Measurements from ENCODE around the gene C1QTNF7. TPM values are rescaled to one million over a fixed set of nuclear protein-coding genes. Genes with fewer than 3 reads are reported as not detected.

Gene C1QTNF7
- total RNA-seq, 1 donor from 2014 or later = 0.52 TPM

GRCh38 chr4:15458616-15459015 is 30.8 kb downstream of the C1QTNF7 start:
- no peak for ATAC-seq

DNA sequence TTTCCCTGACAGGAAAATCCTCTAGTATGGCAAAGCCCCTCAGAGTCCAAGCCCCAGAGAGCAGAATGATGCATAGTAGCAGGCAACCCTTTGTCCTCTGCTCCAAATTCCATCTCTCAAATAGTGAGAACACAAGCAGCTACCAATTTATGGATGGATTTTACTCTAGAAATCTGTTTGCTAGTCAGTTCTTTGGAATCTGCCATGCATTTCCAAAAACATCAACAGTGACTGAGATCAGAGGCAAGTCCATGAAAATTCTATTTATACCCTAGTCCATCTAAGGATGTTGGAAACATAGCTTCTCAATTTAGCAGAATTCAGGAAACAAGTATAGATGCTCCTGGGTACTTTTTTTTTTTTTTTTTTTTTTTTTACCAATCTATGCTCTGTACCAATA is 31.9 kb downstream of the C1QTNF7 start:
- ATAC-seq = no peak

- no peak for ATAC-seq
Observed at GRCh38 chr4:15466596-15466995, 38.8 kb downstream of the C1QTNF7 start.

GRCh38 chr4:15469402-15470127 is 41.7 kb downstream of the C1QTNF7 start, which contains the start of gene CC2D2A:
Gene CC2D2A, plus strand, starts transcription at chr4:15469882. Its CDS starts 6,051 bp downstream, at chr4:15475933.
- ATAC-seq = peak; percentile 59

DNA sequence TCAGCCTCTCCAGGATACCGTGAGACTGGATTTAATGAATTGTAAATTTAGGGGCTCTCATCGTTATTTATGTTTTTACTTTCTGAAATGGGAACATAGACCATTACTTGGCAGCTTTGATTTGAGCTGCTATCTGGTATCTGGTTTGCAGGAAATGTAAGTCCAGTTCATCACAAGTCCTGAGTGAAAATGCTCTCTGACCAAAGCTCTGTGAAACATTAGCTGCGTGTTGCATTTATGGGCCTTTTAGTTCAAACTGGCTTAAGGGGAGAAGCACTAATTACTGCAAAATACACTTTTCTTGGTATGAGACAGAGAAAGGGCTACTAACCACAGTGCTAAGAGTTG is 42.3 kb downstream of the C1QTNF7 start:
- no peak for ATAC-seq

GRCh38 chr4:15476396-15476795 is 48.6 kb downstream of the C1QTNF7 start:
- ATAC-seq = no peak

DNA sequence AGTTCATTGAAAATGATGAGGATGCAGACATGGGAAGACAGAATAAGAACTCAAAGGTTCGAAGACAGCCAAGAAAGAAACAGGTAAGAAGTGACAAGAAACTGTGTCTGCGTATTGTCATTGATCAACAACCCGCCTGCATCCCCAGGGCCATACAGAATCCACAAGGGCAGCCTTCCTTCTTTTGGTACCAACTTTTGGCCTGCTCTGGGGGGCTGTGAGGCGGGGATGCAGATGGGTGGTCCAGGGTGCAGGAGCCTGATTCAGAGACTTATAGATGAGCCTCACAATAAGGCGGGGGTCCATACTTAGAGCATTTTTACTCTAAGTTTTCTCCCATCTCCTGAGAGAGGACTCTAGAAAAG is 50.9 kb downstream of the C1QTNF7 start:
- ATAC-seq = no peak

GRCh38 chr4:15479089-15479912 is 51.5 kb downstream of the C1QTNF7 start:
- ATAC-seq = peak; percentile 82

- no peak for ATAC-seq
Observed at GRCh38 chr4:15479913-15480185, 52.0 kb downstream of the C1QTNF7 start.

DNA sequence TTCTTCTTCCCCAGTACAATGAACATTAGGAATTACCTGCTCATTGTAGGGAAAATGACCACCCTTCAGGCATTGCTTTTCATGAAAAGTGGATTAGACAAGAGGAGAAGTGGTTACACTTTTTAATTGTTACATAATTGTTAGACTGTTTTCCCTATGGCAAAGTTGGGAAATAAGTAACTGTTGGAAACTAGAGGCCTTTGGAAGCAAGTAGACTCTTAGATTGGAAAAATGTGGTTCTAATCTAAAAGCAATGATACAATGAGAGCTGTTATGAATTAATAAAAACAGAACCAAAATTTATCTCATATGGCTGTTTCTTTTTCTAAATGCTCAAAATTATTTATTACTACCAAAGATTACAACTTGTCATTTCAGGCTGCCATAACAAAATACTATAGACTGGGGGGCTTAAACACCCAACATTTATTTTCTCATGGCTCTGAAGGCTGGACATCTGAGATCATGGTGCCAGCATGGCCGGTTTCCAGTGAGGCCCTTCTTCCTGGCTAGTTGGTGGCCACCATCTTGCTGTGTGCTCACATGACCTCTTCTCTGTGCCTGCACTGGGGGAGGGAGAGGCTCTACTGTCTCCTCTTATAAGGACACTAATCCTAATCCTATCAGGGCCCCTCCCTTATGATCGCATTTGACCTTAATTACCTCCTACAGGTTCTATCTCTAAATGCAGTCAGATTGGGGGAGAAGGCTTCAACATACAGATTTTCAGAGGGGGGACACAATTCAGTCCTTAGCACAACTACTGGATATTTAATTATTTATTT is 54.3 kb downstream of the C1QTNF7 start:
- ATAC-seq = no peak

GRCh38 chr4:15482842-15483241 is 55.0 kb downstream of the C1QTNF7 start:
- ATAC-seq = no peak

- ATAC-seq = no peak
Observed at GRCh38 chr4:15488136-15488535, 60.3 kb downstream of the C1QTNF7 start.

DNA sequence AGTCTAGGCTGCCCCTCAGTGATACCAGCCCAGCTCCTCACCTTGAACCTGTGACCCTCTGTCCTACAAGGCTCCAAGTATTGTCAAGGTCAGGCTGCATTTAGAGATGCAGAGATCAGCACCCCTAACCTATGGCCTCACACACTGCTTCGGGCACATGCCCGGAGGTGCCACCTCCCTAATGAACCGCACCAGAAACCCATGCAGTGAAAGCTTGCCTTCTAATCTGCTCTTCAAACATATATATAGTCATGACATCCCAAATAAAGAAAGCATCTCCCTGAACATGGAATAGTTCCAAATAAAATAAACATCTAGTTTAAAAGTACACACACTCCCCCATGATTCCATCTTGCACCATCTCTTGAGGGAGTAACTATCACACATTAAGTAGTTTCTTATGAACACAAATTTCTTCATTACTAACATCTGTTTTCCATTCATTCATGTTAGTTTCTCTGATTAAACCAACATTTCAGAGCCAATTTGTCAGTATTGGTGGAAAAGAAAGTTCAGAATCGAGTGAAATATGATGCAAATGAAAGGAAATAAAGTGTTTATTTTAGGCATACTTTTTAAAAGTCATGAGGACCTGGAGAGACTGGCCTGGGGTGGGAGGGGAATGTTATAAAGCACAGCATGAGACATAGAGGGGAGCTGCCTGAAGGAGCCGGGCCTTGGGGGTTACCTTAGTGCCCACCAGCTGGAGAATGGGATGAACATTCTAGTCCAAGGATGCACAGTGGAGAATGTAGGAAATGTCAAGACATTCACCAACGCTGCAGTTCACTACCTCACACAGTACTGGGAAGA is 61.0 kb downstream of the C1QTNF7 start:
- no peak for ATAC-seq

DNA sequence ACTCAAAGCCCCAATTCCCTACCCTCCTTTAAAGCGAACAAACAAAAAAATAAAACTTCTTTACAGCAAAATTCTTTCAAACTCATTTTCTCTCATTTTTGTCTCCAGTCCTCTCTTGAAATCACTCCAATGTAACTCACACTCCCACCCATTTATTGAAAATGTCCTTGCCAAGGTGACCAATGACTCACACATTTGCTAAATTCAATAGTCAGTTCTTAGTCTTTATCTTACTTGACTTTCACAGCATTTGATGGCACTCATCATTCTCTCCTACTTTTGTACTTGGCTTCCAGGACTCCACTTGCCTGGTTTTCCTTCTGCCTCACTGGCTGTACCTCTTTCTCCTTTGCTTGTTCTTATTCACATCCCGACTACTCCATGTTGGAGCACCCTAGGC is 61.7 kb downstream of the C1QTNF7 start:
- no peak for ATAC-seq

- ATAC-seq = no peak
Observed at GRCh38 chr4:15493411-15493810, 65.6 kb downstream of the C1QTNF7 start.

GRCh38 chr4:15495621-15496020 is 67.8 kb downstream of the C1QTNF7 start:
- peak; percentile 49 for ATAC-seq

Other genes with a start within 250 kb of the C1QTNF7 start
- gene CC2D2A, start 41.8 kb downstream of the C1QTNF7 start, total RNA-seq = 9.6 TPM
- gene FBXL5, start 227.3 kb downstream of the C1QTNF7 start, total RNA-seq = 62.8 TPM

Data from esophagus mucosa (tissue), 1 donor.